Fibroblast of skin of left biceps (primary cell): ENCODE results near the gene CEACAM7.
A peak's percentile ranks its signal among the peaks of the same experiment; 100 is the strongest.
"Not testable (repeated sequence)": the region's sequence is repeated elsewhere in the genome, so short reads cannot be mapped to it uniquely, and the experiment has no call there.

Experiments used
- DNase-seq, 2 experiments: peaks; one replicate each; pipeline ENCODE4 v3.0.0-alpha.2; 2013; ENCODE audit warnings: low read depth in 2 of 2

CEACAM7 gene

DNA sequence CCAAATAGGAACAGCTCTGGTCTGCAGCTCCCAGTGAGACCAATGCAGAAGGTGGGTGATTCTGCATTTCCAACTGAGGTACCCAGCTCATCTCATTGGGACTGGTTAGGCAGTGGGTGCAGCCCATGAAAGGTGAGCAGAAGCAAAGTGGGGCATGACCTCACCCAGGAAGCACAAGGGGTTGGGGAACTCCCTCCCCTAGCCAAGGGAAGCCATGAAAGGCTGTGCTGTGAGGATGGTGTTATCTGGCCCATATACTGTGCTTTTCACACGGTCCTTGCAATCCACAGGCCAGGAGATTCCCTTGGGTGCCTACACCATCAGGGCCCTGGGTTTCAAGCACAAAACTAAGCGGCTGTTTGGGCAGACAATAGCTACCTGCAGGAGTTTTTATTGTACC, 31.3 kb downstream of the CEACAM7 start:
- not testable (repeated sequence) for DNase-seq

- no peak for DNase-seq
Measured at GRCh38 chr19:41652250-41652649, 35.8 kb downstream of the CEACAM7 start.

- no peak for DNase-seq
Measured at GRCh38 chr19:41649827-41650226, 38.2 kb downstream of the CEACAM7 start.

GRCh38 chr19:41646589-41647204, 41.4 kb downstream of the CEACAM7 start:
- DNase-seq, result no peak

DNA sequence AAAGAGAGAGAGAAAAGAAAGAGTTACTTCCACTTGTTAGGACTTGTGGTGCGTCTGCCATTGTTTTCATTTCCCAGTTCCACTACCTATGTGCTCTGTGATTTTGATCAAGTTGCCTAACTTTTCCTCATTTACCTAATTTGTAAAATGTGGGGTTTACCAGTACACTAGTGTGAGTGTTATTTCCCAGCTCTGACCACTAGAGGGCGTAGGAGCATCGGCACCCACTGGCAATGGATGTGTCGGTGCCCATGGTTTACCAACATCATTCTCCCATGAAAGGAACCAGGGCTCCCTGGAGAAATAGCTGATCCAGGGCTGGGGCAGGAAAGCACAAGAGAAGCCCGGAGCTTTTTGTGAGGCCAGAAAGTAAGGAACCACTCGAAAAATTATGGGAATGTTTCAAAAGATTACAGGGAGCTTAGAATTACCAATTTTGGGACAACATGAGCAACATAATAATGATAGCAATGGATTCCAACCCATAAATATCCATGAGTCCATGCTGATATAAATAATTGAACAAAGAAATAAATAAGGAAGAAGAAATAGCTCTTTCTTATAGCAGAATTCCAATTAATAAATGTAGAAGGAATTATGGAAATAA, 46.1 kb downstream of the CEACAM7 start:
- peak; percentile 1 for DNase-seq

- DNase-seq, result no peak
Measured at GRCh38 chr19:41638641-41639081, 49.4 kb downstream of the CEACAM7 start.

GRCh38 chr19:41637484-41637883, 50.6 kb downstream of the CEACAM7 start:
- DNase-seq, result no peak

DNA sequence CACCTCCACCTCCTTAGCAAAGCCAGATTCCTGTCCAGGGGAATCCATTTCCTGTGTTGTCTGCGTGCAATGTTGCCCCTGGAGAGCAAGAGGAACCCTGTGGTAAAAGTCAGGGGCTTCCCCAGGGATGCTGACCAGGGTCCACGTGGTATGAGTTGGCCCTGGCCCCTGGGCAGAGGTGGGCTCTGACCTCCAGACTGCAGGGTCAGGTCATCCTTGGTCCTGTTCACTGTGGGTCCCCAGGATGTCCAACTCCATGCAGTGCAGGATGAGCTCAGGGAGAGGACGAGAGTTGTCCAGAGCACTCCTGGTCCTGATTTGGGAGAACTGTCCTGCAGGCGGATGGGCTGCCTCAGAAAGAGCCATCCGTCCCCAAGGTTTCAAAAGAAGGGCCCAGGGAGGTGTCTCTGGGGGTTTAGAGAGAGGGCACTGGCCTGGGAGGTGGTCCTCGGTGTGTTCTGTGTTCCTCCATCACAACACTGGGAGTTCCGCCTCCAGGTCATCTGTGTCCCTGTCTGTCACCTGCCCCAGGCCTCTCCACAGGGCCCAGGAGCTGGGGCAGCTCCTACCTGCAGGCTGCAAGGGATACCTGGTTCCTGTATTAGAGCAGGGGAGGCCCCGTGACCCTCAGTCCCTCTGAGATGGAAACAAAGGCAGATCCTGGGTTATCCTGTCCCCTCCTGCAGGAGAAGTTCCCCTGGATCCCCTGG, 59.9 kb downstream of the CEACAM7 start:
- DNase-seq, result no peak

GRCh38 chr19:41626877-41627276, 61.2 kb downstream of the CEACAM7 start, which contains the start of gene CEACAM4:
TSS of gene CEACAM4 (minus strand) at chr19:41627074. CDS start at chr19:41626963, 111 bp downstream.
- no peak for DNase-seq

- no peak for DNase-seq
Measured at GRCh38 chr19:41626278-41626677, 61.8 kb downstream of the CEACAM7 start.

- DNase-seq, result no peak
Measured at GRCh38 chr19:41624937-41625336, 63.1 kb downstream of the CEACAM7 start.

- DNase-seq, result no peak
Measured at GRCh38 chr19:41624515-41624914, 63.6 kb downstream of the CEACAM7 start.

DNA sequence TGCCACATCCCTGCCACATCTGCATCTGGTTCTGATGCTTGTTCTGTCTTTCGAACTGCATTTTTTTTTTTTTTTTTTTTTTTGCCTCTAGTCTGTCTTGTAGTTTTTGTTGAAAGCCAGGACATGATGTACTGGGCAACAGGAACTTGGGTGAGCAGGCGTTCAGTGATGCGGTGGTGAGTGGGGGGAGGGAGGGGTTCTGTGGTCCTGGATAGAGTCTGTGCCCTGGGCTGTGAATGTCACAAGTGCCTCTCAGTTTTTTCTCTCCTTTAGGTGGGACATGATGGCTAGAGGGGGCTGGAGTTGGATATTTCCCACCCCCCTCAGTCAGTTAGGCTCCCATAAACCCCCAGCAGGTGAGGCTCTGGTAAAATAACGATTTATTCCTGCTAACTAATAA, 64.7 kb downstream of the CEACAM7 start:
- DNase-seq, result no peak
